Fibroblast of lung (primary cell): Measurements from ENCODE around the gene MITF. TPM values are rescaled to one million over a fixed set of nuclear protein-coding genes. Genes with fewer than 3 reads are reported as not detected.

Experiments used
- DNase-seq, 2 donors: peaks; one replicate each; pipeline versions ENCODE4 v3.0.0 to v3.0.0-alpha.2; 2010; ENCODE audit warnings: low read depth in 2 of 2
- H2AFZ ChIP-seq: 2 replicates; pipeline ENCODE4 v1.5.1; 2012; ENCODE audit warnings: low read length, control low read depth, inconsistent platforms
- H3K27ac ChIP-seq: 2 replicates; pipeline ENCODE4 v1.5.1; 2011; ENCODE audit warnings: low read length, control low read depth; ENCODE audit not compliant: insufficient read depth
- H3K27me3 ChIP-seq: 2 replicates; pipeline ENCODE4 v1.5.1; 2011; ENCODE audit warnings: mild to moderate bottlenecking, low read length; ENCODE audit not compliant: control insufficient read depth, insufficient read depth
- H3K36me3 ChIP-seq: 2 replicates; pipeline ENCODE4 v1.5.1; 2011; ENCODE audit warnings: low read length; ENCODE audit not compliant: control insufficient read depth, insufficient read depth
- H3K4me1 ChIP-seq: 2 replicates; pipeline ENCODE4 v1.5.1; 2011; ENCODE audit warnings: low read length; ENCODE audit not compliant: control insufficient read depth, insufficient read depth; ENCODE audit errors: extremely low read depth
- H3K4me2 ChIP-seq: 2 replicates; pipeline ENCODE4 v1.5.1; 2011; ENCODE audit warnings: low read length, control low read depth; ENCODE audit not compliant: insufficient read depth; ENCODE audit errors: extremely low read depth
- H3K4me3 ChIP-seq, 4 experiments: fragments of 200-600 bp in 1 of 4; sonication (generic) in 1 of 4; replicated peaks in 1 of 4; 2 replicates each; pipeline ENCODE4 v1.5.1; 2011 to 2016; ENCODE audit warnings: low read length in 4 of 4, low read depth in 3 of 4, mild to moderate bottlenecking in 3 of 4, control low read depth in 2 of 4, inconsistent platforms in 1 of 4, mixed read lengths in 1 of 4; ENCODE audit not compliant: insufficient read depth in 1 of 4; ENCODE audit errors: control extremely low read depth in 1 of 4
- H3K79me2 ChIP-seq: 2 replicates; pipeline ENCODE4 v1.5.1; 2012; ENCODE audit warnings: mild to moderate bottlenecking, low read length, inconsistent platforms; ENCODE audit not compliant: control insufficient read depth, insufficient read depth
- H3K9ac ChIP-seq: 2 replicates; pipeline ENCODE4 v1.5.1; 2011; ENCODE audit warnings: mild to moderate bottlenecking, low read length, control low read depth; ENCODE audit not compliant: insufficient read depth
- H3K9me3 ChIP-seq: 2 replicates; pipeline ENCODE4 v1.5.1; 2012; ENCODE audit warnings: low read depth, low read length; ENCODE audit not compliant: control insufficient read depth, insufficient read depth
- H4K20me1 ChIP-seq: 2 replicates; pipeline ENCODE4 v1.5.1; 2011; ENCODE audit warnings: low read length; ENCODE audit not compliant: control insufficient read depth, insufficient read depth; ENCODE audit errors: extremely low read depth
- EZH2 ChIP-seq: IDR thresholded peaks from 2 replicates; pipeline ENCODE4 v1.5.1; 2012; ENCODE audit warnings: low read length, control low read depth, mild to moderate bottlenecking; ENCODE audit errors: missing control alignments
- polyA plus RNA-seq, 2 donors: library from polyadenylated mRNA; depleted of rRNA in 1 of 2; stranded (reverse) in 1 of 2; unstranded in 1 of 2; fragments of >200 nt; gene quantifications; 2 replicates each; pipeline ENCODE4 v1.2.1, GENCODE V29; 2011 to 2012; ENCODE audit warnings: missing spikeins in 1 of 2
- total RNA-seq: library from RNA; depleted of rRNA; stranded (reverse); fragments of >200 nt; gene quantifications from 2 replicates; pipeline ENCODE4 v1.2.1, GENCODE V29; 2014
- TF ChIP-seq, protein P1 (sequence below), 2 donors: IDR thresholded peaks in 1 of 2; conservative IDR thresholded peaks in 1 of 2; 1 replicate in 1 of 2; 2 replicates in 1 of 2; pipeline ENCODE4 v1.5.1; 2011 to 2012; ENCODE audit warnings: low read length in 2 of 2, control low read depth in 1 of 2, inconsistent platforms in 1 of 2, low read depth in 1 of 2, mild to moderate bottlenecking in 1 of 2

Gene MITF
- total and polyA plus RNA-seq, 2 donors (not counting 1 experiment from before 2014, with no cell fraction given) = 31.6 to 34.3 TPM

DNA sequence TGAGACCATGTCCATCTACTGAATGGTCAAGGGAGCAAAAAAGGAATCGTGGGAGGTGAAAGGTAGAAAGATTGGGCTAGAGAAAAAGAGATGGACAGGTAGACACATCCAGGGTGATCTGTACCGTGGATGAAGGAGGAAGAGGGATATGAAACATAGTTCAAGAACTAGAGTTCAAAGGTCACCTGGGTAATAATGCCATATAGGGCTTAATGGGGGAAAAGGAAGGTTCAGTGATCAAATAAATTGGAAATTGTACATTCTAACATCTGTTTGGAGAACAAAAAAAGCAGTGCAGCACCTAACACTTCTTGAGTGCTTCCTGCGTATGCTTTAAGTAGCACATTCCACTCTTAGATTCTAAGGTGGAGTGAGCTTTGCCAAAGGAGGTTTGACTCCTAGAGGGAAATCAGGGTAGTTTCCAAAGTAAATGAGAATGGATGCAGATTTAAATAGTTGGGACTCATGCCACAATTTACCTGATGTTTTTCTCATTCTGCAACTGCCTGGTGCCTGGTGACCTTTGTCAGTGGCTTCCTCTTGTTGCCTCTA, 46.6 kb downstream of the MITF start:
- H3K9me3 ChIP-seq = no peaks in the 10 kb centered on the region
- no peaks in the 10 kb centered on the region for H4K20me1 ChIP-seq
- no peak overlapping the region for H3K9ac ChIP-seq
- no peak overlapping the region for H3K4me2 ChIP-seq
- no peak overlapping the region for H3K27ac ChIP-seq
- H2AFZ ChIP-seq = no peak overlapping the region
- H3K36me3 ChIP-seq = no peaks in the 10 kb centered on the region
- H3K4me1 ChIP-seq = peaks cover 22% of the 10 kb centered on the region
- H3K79me2 ChIP-seq = no peaks in the 10 kb centered on the region
- no peak for DNase-seq
- no peak overlapping the region for H3K4me3 ChIP-seq
- H3K27me3 ChIP-seq = no peaks in the 10 kb centered on the region
- TF ChIP-seq, protein P1, sequence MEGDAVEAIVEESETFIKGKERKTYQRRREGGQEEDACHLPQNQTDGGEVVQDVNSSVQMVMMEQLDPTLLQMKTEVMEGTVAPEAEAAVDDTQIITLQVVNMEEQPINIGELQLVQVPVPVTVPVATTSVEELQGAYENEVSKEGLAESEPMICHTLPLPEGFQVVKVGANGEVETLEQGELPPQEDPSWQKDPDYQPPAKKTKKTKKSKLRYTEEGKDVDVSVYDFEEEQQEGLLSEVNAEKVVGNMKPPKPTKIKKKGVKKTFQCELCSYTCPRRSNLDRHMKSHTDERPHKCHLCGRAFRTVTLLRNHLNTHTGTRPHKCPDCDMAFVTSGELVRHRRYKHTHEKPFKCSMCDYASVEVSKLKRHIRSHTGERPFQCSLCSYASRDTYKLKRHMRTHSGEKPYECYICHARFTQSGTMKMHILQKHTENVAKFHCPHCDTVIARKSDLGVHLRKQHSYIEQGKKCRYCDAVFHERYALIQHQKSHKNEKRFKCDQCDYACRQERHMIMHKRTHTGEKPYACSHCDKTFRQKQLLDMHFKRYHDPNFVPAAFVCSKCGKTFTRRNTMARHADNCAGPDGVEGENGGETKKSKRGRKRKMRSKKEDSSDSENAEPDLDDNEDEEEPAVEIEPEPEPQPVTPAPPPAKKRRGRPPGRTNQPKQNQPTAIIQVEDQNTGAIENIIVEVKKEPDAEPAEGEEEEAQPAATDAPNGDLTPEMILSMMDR (conservative IDR thresholded peaks at IDR 0.05 in 1 of 2, IDR thresholded peaks at IDR 0.05 in 1 of 2; ENCODE audit: low read depth in 1 of 2, low read length in 2 of 2) = no peak
- no peak for TF ChIP-seq EZH2

DNA sequence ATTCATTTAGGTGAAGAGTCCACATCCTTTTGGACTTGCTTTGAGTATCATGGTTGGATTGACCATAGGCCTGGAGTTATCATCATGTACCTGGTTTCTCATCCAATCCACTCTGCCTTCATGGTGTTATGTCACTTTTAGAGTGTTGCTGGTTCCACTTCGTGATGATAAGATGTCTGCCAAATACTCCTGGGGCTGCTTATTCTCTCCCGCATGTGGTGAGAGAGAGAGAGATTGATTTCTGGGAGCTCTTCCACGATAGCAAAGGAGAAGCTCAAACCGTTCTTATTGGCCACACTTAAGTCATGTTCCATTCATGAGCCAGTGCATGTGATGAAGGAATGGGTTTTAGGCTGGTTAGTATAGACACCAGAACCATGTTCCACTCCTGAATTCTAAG, 47.6 kb downstream of the MITF start:
- Histone ChIP-seq H4K20me1 (no peaks in the 10 kb centered on the region), H3K9ac (no peak overlapping the region), H3K4me1 (peaks cover 26% of the 10 kb centered on the region), H3K4me3 (no peak overlapping the region), H2AFZ (no peak overlapping the region), H3K9me3 (no peaks in the 10 kb centered on the region), H3K27me3 (no peaks in the 10 kb centered on the region), H3K27ac (no peak overlapping the region), H3K36me3 (no peaks in the 10 kb centered on the region), H3K4me2 (peak overlapping the region; percentile 28), H3K79me2 (no peaks in the 10 kb centered on the region)
- DNase-seq = peak in 1 of 2 donors; percentile 40
- TF ChIP-seq EZH2 = no peak
- TF ChIP-seq, protein P1 (conservative IDR thresholded peaks at IDR 0.05 in 1 of 2, IDR thresholded peaks at IDR 0.05 in 1 of 2; ENCODE audit: low read depth in 1 of 2, low read length in 2 of 2) = no peak

DNA sequence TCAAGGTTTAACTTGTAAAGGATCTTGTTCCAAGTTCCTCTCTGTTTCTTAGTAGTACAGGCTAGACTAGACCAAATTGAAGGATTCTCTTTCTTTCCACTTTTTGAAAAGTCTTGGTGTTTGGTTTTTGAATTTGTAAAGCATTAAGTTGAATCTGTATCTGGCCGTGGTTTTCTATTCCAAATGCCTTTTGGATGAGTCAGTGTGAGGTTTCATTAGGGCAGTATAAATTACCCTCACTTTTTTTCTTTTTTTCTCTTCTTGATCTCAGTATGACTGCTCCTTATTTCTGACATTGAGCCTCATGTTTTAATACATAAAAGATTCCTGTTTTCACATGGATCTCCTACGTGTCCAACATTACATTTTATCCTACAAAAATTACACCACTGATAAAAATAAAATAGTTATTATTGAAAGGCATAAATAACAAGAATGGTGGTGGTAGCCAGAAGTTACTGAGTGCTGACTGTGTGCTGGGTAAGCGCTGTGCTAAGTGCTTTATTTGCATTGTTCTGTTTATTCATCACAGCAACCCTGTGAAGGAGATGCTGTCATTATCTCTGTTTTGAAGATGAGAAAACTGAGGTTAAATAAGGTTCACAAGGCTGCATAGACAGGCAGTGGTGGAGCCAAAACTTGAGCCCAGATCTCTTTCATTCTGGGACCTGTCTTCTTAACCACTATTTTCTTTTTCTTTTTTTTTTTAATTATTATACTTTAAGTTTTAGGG, 48.3 kb downstream of the MITF start:
- Histone ChIP-seq H3K4me2 (peak overlapping the region; percentile 28), H2AFZ (no peak overlapping the region), H3K79me2 (no peaks in the 10 kb centered on the region), H3K27ac (no peak overlapping the region), H3K9ac (no peak overlapping the region), H3K9me3 (no peaks in the 10 kb centered on the region), H3K36me3 (no peaks in the 10 kb centered on the region), H3K4me3 (no peak overlapping the region), H3K27me3 (no peaks in the 10 kb centered on the region), H4K20me1 (no peaks in the 10 kb centered on the region), H3K4me1 (peaks cover 27% of the 10 kb centered on the region)
- TF ChIP-seq, protein P1 (conservative IDR thresholded peaks at IDR 0.05 in 1 of 2, IDR thresholded peaks at IDR 0.05 in 1 of 2; ENCODE audit: low read depth in 1 of 2, low read length in 2 of 2) = no peak
- TF ChIP-seq EZH2 = no peak
- peak; percentile 86 to 89 for DNase-seq
